ENCODE results near the gene MTX1.
A peak's percentile ranks its signal among the peaks of the same experiment; 100 is the strongest.

MTX1 gene

DNA sequence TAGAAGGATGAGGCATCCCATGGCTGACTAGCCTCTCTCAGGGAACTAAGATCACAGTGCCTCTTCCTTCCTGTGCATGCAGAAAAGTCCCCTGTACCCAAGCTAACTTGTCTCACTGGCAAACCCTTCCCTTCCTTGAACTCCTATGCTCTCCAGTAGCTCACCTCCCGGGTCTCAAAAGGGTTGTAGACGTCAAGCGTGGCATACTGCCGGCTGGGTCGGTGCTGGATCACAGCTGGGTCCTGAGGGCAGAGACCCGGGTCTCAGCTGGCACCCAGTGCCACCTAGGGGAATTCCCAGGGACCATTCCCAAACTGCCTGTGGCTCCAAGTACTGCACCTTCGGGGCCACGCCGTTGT is 53.0 kb downstream of the MTX1 start:
- DNase-seq (ENCODE audit: low read depth in 3 of 3), result no peak

DNA sequence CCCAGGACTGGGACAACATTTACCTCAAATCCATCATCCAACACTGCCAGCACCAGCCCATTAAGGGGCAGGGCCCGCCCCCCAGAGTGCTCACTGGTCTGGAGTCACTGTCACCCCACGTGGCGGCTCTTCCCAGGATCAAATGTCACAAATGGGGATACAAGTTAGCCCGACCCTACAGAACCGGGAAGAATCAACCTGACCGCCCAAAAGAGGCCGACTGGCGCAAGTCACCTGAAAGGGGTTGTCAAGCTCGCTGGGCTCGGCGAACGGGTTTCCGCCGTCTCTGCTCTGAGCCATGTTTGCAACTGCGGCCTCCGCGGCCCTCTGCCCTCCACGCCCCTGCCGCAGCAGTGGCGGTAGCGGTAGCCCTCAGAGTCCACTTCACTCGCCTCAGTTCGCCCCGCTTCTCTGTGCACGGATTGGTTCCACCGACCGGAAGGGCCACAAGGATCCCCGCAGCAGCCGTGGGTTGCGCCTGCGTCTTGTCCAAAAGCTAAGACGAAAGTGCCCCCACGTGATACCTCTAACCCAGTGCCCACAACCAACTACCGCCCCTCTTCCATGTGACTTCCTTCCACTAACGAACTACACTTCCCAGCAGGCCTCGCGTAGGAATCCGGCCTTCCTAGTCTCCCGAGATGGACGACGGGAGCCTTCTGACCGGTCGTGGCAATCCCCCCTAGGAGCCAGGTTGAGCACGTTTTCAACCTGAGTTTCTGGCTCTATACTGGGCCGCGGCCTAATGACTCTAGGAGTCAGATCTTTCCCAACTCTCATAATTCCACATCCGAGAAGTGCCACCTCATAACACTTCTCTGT is 53.6 kb downstream of the MTX1 start, which contains the start of gene SCAMP3:
SCAMP3 (minus strand) TSS at position 509 of the 822 bp plus-strand sequence; CDS start at position 300, 209 bp downstream.
- peak; percentile 68 to 76 (median 72) for DNase-seq (ENCODE audit: low read depth in 3 of 3)

DNA sequence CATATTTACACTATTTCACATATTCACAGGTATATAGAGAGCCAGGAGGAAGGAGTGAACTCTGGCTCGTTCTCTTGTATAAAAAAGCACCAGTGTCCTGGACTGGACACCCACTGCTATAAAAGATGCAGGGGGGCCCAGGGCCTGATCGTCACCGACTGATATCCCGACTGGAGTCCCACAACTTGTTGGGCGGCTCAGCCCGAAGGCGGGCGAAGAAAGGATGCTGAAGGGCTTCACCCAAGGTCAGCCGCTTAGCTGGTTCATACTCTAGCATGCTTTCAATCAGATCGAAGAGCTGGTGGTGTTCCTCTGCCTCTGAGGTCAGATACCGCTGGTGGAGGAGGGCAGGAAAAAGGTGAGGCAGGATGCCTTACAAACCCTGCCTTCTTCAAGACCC is 54.6 kb downstream of the MTX1 start:
- no peak for DNase-seq (ENCODE audit: low read depth in 3 of 3)
